ENCODE results near the gene ZNF503. TPM values are rescaled to one million over a fixed set of nuclear protein-coding genes. Genes with fewer than 3 reads are reported as not detected.

The ZNF503 gene
- total RNA-seq, 1 donor from 2014 or later = 8.9 TPM

DNA sequence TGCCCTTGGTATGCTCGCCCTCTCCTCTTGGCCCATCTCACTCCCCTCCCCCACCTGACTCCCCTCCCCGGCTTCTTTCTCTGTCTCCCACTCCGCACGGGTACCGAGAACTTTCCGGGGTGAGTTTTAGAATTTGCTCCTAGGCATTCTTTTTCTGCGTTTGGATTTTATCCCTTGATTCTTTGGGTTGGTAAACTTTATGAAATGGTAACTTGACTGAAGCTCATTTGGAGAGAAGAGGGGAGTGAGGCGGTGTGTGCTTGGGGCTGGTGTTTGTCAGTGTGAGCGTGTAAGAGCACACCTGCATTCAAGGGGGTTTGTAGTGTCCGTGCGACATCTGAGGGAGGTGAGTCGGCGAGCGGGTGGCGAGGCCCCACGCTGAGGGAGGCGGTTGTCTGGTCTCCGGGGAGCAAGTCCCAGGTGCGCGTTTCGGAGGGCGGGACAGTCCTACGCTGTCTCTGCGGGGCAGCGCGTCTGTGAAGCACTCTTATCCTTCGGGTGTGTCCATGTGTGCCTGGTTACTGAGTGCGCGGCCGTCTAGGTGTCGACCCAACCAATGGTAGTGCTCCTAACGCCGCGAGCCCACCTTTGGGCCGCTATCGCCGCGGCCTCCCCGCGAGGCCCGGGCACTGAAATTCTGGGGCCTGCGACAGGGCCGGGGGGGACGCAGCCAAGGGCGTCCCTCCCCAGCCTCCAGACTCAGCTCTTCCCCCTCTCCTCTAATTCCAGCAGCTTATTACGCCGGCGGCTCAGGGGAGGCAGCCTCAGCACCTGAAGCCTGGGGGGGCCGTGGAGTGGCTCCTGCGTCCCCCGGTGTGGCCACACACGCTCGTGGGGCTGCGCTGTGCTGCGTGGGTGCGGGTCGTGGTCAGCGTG lies 2.6 kb upstream of the ZNF503 start:
- no peaks in the 10 kb centered on the region for H3K36me3 Mint-ChIP-seq (ENCODE audit: low read depth, unreplicated experiment)
- peak overlapping the region; percentile 94 for H3K4me3 Mint-ChIP-seq (ENCODE audit: unreplicated experiment)
- H3K4me1 Mint-ChIP-seq (ENCODE audit: unreplicated experiment) = peaks cover 26% of the 10 kb centered on the region
- TF ChIP-seq, protein P1, sequence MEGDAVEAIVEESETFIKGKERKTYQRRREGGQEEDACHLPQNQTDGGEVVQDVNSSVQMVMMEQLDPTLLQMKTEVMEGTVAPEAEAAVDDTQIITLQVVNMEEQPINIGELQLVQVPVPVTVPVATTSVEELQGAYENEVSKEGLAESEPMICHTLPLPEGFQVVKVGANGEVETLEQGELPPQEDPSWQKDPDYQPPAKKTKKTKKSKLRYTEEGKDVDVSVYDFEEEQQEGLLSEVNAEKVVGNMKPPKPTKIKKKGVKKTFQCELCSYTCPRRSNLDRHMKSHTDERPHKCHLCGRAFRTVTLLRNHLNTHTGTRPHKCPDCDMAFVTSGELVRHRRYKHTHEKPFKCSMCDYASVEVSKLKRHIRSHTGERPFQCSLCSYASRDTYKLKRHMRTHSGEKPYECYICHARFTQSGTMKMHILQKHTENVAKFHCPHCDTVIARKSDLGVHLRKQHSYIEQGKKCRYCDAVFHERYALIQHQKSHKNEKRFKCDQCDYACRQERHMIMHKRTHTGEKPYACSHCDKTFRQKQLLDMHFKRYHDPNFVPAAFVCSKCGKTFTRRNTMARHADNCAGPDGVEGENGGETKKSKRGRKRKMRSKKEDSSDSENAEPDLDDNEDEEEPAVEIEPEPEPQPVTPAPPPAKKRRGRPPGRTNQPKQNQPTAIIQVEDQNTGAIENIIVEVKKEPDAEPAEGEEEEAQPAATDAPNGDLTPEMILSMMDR (IDR thresholded peaks at IDR 0.05; ENCODE audit: unreplicated experiment) = no peak
- no peaks in the 10 kb centered on the region for H3K9me3 Mint-ChIP-seq (ENCODE audit: unreplicated experiment)
- DNase-seq (ENCODE audit: low spot score) = peak; percentile 35
- H3K27me3 Mint-ChIP-seq (ENCODE audit: unreplicated experiment) = peaks cover 24% of the 10 kb centered on the region
- peak overlapping the region; percentile 76 for H3K27ac Mint-ChIP-seq (ENCODE audit: unreplicated experiment)

- DNase-seq (ENCODE audit: low spot score) = peak; percentile 60
- TF ChIP-seq, protein P1 (IDR thresholded peaks at IDR 0.05; ENCODE audit: unreplicated experiment) = no peak
- H3K27me3 Mint-ChIP-seq (ENCODE audit: unreplicated experiment) = peaks cover 28% of the 10 kb centered on the region
- peaks cover 28% of the 10 kb centered on the region for H3K4me1 Mint-ChIP-seq (ENCODE audit: unreplicated experiment)
- peaks cover under 1% of the 10 kb centered on the region for H3K36me3 Mint-ChIP-seq (ENCODE audit: low read depth, unreplicated experiment)
- H3K9me3 Mint-ChIP-seq (ENCODE audit: unreplicated experiment) = no peaks in the 10 kb centered on the region
- H3K4me3 Mint-ChIP-seq (ENCODE audit: unreplicated experiment) = peak overlapping the region; percentile 94
- no peak overlapping the region for H3K27ac Mint-ChIP-seq (ENCODE audit: unreplicated experiment)
Observed at GRCh38 chr10:75403144-75403938, 1.8 kb upstream of the ZNF503 start.

GRCh38 chr10:75402486-75403143 lies 1.1 kb upstream of the ZNF503 start:
- TF ChIP-seq, protein P1 (IDR thresholded peaks at IDR 0.05; ENCODE audit: unreplicated experiment) = no peak
- peak; percentile 38 for DNase-seq (ENCODE audit: low spot score)
- no peaks in the 10 kb centered on the region for H3K9me3 Mint-ChIP-seq (ENCODE audit: unreplicated experiment)

GRCh38 chr10:75400771-75401568 lies 594 bp downstream of the ZNF503 start:
- H3K27ac Mint-ChIP-seq (ENCODE audit: unreplicated experiment) = no peak overlapping the region
- peak; percentile 71 for DNase-seq (ENCODE audit: low spot score)
- peaks cover 24% of the 10 kb centered on the region for H3K4me1 Mint-ChIP-seq (ENCODE audit: unreplicated experiment)
- no peaks in the 10 kb centered on the region for H3K9me3 Mint-ChIP-seq (ENCODE audit: unreplicated experiment)
- peaks cover 24% of the 10 kb centered on the region for H3K27me3 Mint-ChIP-seq (ENCODE audit: unreplicated experiment)
- TF ChIP-seq, protein P1 (IDR thresholded peaks at IDR 0.05; ENCODE audit: unreplicated experiment) = no peak
- H3K4me3 Mint-ChIP-seq (ENCODE audit: unreplicated experiment) = peak overlapping the region; percentile 99
- peaks cover 5% of the 10 kb centered on the region for H3K36me3 Mint-ChIP-seq (ENCODE audit: low read depth, unreplicated experiment)

More at GRCh38 chr10:75402486-75403143, 1.1 kb upstream of the ZNF503 start:
- peaks cover 29% of the 10 kb centered on the region for H3K27me3 Mint-ChIP-seq (ENCODE audit: unreplicated experiment)
- peaks cover 29% of the 10 kb centered on the region for H3K4me1 Mint-ChIP-seq (ENCODE audit: unreplicated experiment)
- H3K27ac Mint-ChIP-seq (ENCODE audit: unreplicated experiment) = peak overlapping the region; percentile 74
- H3K36me3 Mint-ChIP-seq (ENCODE audit: low read depth, unreplicated experiment) = peaks cover 5% of the 10 kb centered on the region
- peak overlapping the region; percentile 94 for H3K4me3 Mint-ChIP-seq (ENCODE audit: unreplicated experiment)
